ENCODE results near the gene SGIP1. TPM values are rescaled to one million over a fixed set of nuclear protein-coding genes. Genes with fewer than 3 reads are reported as not detected.

Gene SGIP1
- total and polyA plus RNA-seq, 2 donors (not counting 3 experiments of a cell fraction or from before 2014, with no cell fraction given) = 30.9 to 68.9 TPM

- no peak overlapping the region for H3K27ac ChIP-seq (ENCODE audit: insufficient read depth, low read depth, low read length)
- POLR2A ChIA-PET = no interaction called here
- no peaks in the 10 kb centered on the region for H3K27me3 ChIP-seq (ENCODE audit: control insufficient read depth in 2 of 2, insufficient read depth in 2 of 2, low read length in 2 of 2)
- H3K4me3 ChIP-seq (replicated peaks in 1 of 3; ENCODE audit: insufficient read depth in 1 of 3, low read depth in 1 of 3, low read length in 3 of 3) = no peak overlapping the region
- H3K36me3 ChIP-seq (ENCODE audit: control insufficient read depth in 2 of 2, extremely low read depth in 1 of 2, insufficient read depth in 2 of 2, low read length in 2 of 2) = no peaks in the 10 kb centered on the region
- H3K9me3 ChIP-seq (replicated peaks; ENCODE audit: control insufficient read depth, insufficient read depth, low read length) = no peaks in the 10 kb centered on the region
- CTCF ChIA-PET = no interaction called here
- BruUV-seq (replicated peaks) = no TSS peak
- no peak overlapping the region for H3K4me2 ChIP-seq (ENCODE audit: insufficient read depth, low read length)
- no peaks in the 10 kb centered on the region for H4K20me1 ChIP-seq (replicated peaks; ENCODE audit: control insufficient read depth, extremely low read depth, insufficient read depth, low read length)
- dilution Hi-C loops (cut with MboI; ENCODE audit: extremely low pct_ligation_motif_present, low sequenced_read_pairs) (no loop called here), intact Hi-C loops (cut with micrococcal nuclease) (no loop called here)
- H3K9ac ChIP-seq (replicated peaks; ENCODE audit: extremely low read depth, insufficient read depth, low read length) = no peak overlapping the region
- DNase-seq (ENCODE audit: low read depth, low spot score) (no peak), FAIRE-seq (no peak)
- no peak overlapping the region for H2AFZ ChIP-seq (ENCODE audit: low read depth, low read length)
- H3K4me1 ChIP-seq (ENCODE audit: control insufficient read depth, extremely low read depth, insufficient read depth, low read length) = no peaks in the 10 kb centered on the region
- H3K79me2 ChIP-seq (ENCODE audit: control insufficient read depth, insufficient read depth, low read length) = no peaks in the 10 kb centered on the region
- TF ChIP-seq MYC (IDR thresholded peaks at IDR 0.05; ENCODE audit: low read depth, low read length) (no peak), FOS (IDR thresholded peaks at IDR 0.05; ENCODE audit: borderline replicate concordance, insufficient read depth, low read length) (no peak), GATA2 (IDR thresholded peaks at IDR 0.05; ENCODE audit: insufficient read depth, insufficient read length, low read depth, low read length) (no peak), MAX (IDR thresholded peaks at IDR 0.05; ENCODE audit: insufficient read depth, insufficient read length) (no peak)
- H3K9me1 ChIP-seq (replicated peaks; ENCODE audit: control insufficient read depth, extremely low read depth, insufficient read depth, low read length) = no peaks in the 10 kb centered on the region
Observed at GRCh38 chr1:66773227-66773626, 239.3 kb downstream of the SGIP1 start.

- no peaks in the 10 kb centered on the region for H3K4me1 ChIP-seq (ENCODE audit: control insufficient read depth, extremely low read depth, insufficient read depth, low read length)
- dilution Hi-C loops (cut with MboI; ENCODE audit: extremely low pct_ligation_motif_present, low sequenced_read_pairs) (no loop called here), intact Hi-C loops (cut with micrococcal nuclease) (no loop called here)
- H3K9me3 ChIP-seq (replicated peaks; ENCODE audit: control insufficient read depth, insufficient read depth, low read length) = no peaks in the 10 kb centered on the region
- ChIA-PET CTCF (interaction anchor here (0.7 to 1.9 kb wide), 3 partner anchors 9 to 16 kb away, joined by 3 to 7 read pairs (median 4); no protein-coding TSS in a partner anchor), POLR2A (no interaction called here)
- DNase-seq (ENCODE audit: low read depth, low spot score) (no peak), FAIRE-seq (no peak)
- no peak overlapping the region for H3K27ac ChIP-seq (ENCODE audit: insufficient read depth, low read depth, low read length)
- H3K36me3 ChIP-seq (ENCODE audit: control insufficient read depth in 2 of 2, extremely low read depth in 1 of 2, insufficient read depth in 2 of 2, low read length in 2 of 2) = no peaks in the 10 kb centered on the region
- H3K9ac ChIP-seq (replicated peaks; ENCODE audit: extremely low read depth, insufficient read depth, low read length) = no peak overlapping the region
- no peak overlapping the region for H2AFZ ChIP-seq (ENCODE audit: low read depth, low read length)
- no peak overlapping the region for H3K4me3 ChIP-seq (replicated peaks in 1 of 3; ENCODE audit: insufficient read depth in 1 of 3, low read depth in 1 of 3, low read length in 3 of 3)
- H3K9me1 ChIP-seq (replicated peaks; ENCODE audit: control insufficient read depth, extremely low read depth, insufficient read depth, low read length) = no peaks in the 10 kb centered on the region
- TF ChIP-seq CTCF (IDR thresholded peaks at IDR 0.05; ENCODE audit: extremely low read depth in 1 of 2, insufficient read depth in 1 of 2, low read depth in 1 of 2, low read length in 2 of 2) (no peak), POLR2A (IDR thresholded peaks at IDR 0.05; ENCODE audit: low read depth, low read length) (no peak), MAX (IDR thresholded peaks at IDR 0.05; ENCODE audit: insufficient read depth, insufficient read length) (no peak), MYC (IDR thresholded peaks at IDR 0.05; ENCODE audit: low read depth, low read length) (no peak), EZH2 (IDR thresholded peaks at IDR 0.05; ENCODE audit: borderline replicate concordance, low read depth, low read length, severe bottlenecking) (no peak), GATA2 (IDR thresholded peaks at IDR 0.05; ENCODE audit: insufficient read depth, insufficient read length, low read depth, low read length) (no peak), FOS (IDR thresholded peaks at IDR 0.05; ENCODE audit: borderline replicate concordance, insufficient read depth, low read length) (no peak)
- no peaks in the 10 kb centered on the region for H3K27me3 ChIP-seq (ENCODE audit: control insufficient read depth in 2 of 2, insufficient read depth in 2 of 2, low read length in 2 of 2)
- H4K20me1 ChIP-seq (replicated peaks; ENCODE audit: control insufficient read depth, extremely low read depth, insufficient read depth, low read length) = no peaks in the 10 kb centered on the region
- H3K4me2 ChIP-seq (ENCODE audit: insufficient read depth, low read length) = no peak overlapping the region
- BruUV-seq (replicated peaks) = no TSS peak
- no peaks in the 10 kb centered on the region for H3K79me2 ChIP-seq (ENCODE audit: control insufficient read depth, insufficient read depth, low read length)
Observed at GRCh38 chr1:66774438-66774837, 240.5 kb downstream of the SGIP1 start.
